Panc1 (cell line): ENCODE measurements around the gene TMEM256. TPM values are rescaled to one million over a fixed set of nuclear protein-coding genes. Genes with fewer than 3 reads are reported as not detected.

ENCODE experiments used
- ATAC-seq: fragments of 200-7000 bp; cut with Tn5 transposase; 2 replicates; pipeline ENCODE4 v1.9.1; 2020; ENCODE audit warnings: mild to moderate bottlenecking, moderate library complexity
- BruUV-seq: library from RNA; stranded (reverse); fragments of 400-500 nt; replicated peaks from 2 replicates; lab custom pipeline; 2021; lab: Mats Ljungman, UMichigan
- CTCF ChIA-PET: fragments of 300-600 bp; sonication (Branson Sonifier 250); formaldehyde crosslinking; loops from one replicate; lab custom pipeline; 2022; ENCODE audit warnings: antibody characterized with exemption; lab: Charles Lee
- POLR2A ChIA-PET: fragments of 300-600 bp; sonication (Branson Sonifier 250); formaldehyde crosslinking; loops from one replicate; lab custom pipeline; 2022; ENCODE audit warnings: antibody characterized with exemption; lab: Charles Lee
- DNase-seq: peaks from one replicate; pipeline ENCODE4 v3.0.0-alpha.2; 2010; ENCODE audit warnings: low read depth, low spot score
- H3K27ac ChIP-seq: 2 replicates; pipeline ENCODE4 v1.5.1; 2011; ENCODE audit warnings: mild to moderate bottlenecking, low read length, inconsistent platforms
- H3K27me3 ChIP-seq: fragments of 200-500 bp; sonication (Bioruptor generic); 2 replicates; pipeline ENCODE4 v1.6.0; 2014; ENCODE audit warnings: low read length, inconsistent platforms; ENCODE audit not compliant: control insufficient read depth, insufficient read depth
- H3K36me3 ChIP-seq: fragments of 200-500 bp; sonication (Bioruptor generic); 2 replicates; pipeline ENCODE4 v1.5.1; 2014; ENCODE audit warnings: inconsistent platforms, mild to moderate bottlenecking, low read length, moderate library complexity; ENCODE audit not compliant: control insufficient read depth, insufficient read depth
- H3K4me1 ChIP-seq: 2 replicates; pipeline ENCODE4 v1.5.1; 2011; ENCODE audit warnings: inconsistent platforms, mild to moderate bottlenecking, low read length, moderate library complexity; ENCODE audit not compliant: control insufficient read depth, insufficient read depth
- H3K4me3 ChIP-seq, 2 experiments: 2 replicates each; pipeline ENCODE4 v1.5.1; 2011 to 2012; ENCODE audit warnings: low read depth in 2 of 2, low read length in 2 of 2, mild to moderate bottlenecking in 2 of 2, inconsistent platforms in 1 of 2, moderate library complexity in 1 of 2
- H3K9me3 ChIP-seq: fragments of 200-500 bp; sonication (Bioruptor generic); 2 replicates; pipeline ENCODE4 v1.5.1; 2014; ENCODE audit warnings: low read depth, mild to moderate bottlenecking, inconsistent platforms, low read length, moderate library complexity; ENCODE audit not compliant: control insufficient read depth, insufficient read depth
- POLR2AphosphoS5 ChIP-seq: IDR thresholded peaks from 2 replicates; pipeline ENCODE4 v1.6.1; 2012; ENCODE audit warnings: mild to moderate bottlenecking, low read depth, low read length, moderate library complexity
- SIN3A ChIP-seq: IDR thresholded peaks from 2 replicates; pipeline ENCODE4 v1.6.1; 2012; ENCODE audit warnings: low read depth, mild to moderate bottlenecking, low read length, moderate library complexity, borderline replicate concordance; ENCODE audit not compliant: insufficient read depth
- TCF7L2 ChIP-seq: IDR thresholded peaks from 2 replicates; pipeline ENCODE4 v1.6.1; 2011; ENCODE audit warnings: mild to moderate bottlenecking, low read depth, low read length, inconsistent platforms
- in situ Hi-C: cut with HindIII; loops from 2 replicates; pipeline ENCODE4 v1.10.0; 2016; ENCODE audit warnings: low sequenced_read_pairs, low pct_unique_long_range_greater_than_20kb
- intact Hi-C: fragments of 100-400 bp; cut with micrococcal nuclease; formaldehyde crosslinking; loops from one replicate; pipeline ENCODE4 v1.10.0; 2022; ENCODE audit not compliant: unreplicated experiment
- total RNA-seq: library from RNA; stranded (reverse); gene quantifications from one replicate; pipeline ENCODE4 v1.2.1, GENCODE V29; 2021; ENCODE audit not compliant: unreplicated experiment
- TF ChIP-seq, protein P1 (sequence below): fragments of 450-650 bp; IDR thresholded peaks from 2 replicates; pipeline ENCODE4 v1.5.1; 2017; ENCODE audit warnings: mild to moderate bottlenecking
- TF ChIP-seq, protein P2 (sequence below), 2 experiments: IDR thresholded peaks; 2 replicates each; pipeline ENCODE4 v1.6.1; 2011 to 2012; ENCODE audit warnings: low read depth in 2 of 2, control low read depth in 1 of 2, low read length in 1 of 2, mild to moderate bottlenecking in 1 of 2, moderate library complexity in 1 of 2; ENCODE audit not compliant: insufficient read depth in 1 of 2

TMEM256 gene
- total RNA-seq, 1 experiment from 2014 or later, result 35.8 TPM

DNA sequence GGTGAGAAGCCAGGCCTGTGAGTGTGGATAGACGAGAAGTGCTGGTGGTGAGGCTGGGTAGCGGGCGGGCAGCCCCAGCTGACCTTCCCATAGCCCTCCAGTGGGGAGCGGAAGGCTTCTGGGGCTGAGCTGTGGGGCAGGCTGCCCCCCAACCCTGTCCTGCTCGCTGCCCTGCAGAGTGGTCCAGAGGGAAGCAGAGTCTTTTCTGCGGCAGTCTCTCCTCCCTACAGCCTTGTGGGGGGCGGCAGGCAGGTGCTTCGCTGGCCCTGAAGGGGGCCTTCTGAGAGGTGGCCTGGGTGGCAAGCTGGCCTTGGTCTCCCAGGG, 7.5 kb upstream of the TMEM256 start:
- ChIA-PET POLR2A (no interaction called here), CTCF (no interaction called here)
- ATAC-seq, result no peak

DNA sequence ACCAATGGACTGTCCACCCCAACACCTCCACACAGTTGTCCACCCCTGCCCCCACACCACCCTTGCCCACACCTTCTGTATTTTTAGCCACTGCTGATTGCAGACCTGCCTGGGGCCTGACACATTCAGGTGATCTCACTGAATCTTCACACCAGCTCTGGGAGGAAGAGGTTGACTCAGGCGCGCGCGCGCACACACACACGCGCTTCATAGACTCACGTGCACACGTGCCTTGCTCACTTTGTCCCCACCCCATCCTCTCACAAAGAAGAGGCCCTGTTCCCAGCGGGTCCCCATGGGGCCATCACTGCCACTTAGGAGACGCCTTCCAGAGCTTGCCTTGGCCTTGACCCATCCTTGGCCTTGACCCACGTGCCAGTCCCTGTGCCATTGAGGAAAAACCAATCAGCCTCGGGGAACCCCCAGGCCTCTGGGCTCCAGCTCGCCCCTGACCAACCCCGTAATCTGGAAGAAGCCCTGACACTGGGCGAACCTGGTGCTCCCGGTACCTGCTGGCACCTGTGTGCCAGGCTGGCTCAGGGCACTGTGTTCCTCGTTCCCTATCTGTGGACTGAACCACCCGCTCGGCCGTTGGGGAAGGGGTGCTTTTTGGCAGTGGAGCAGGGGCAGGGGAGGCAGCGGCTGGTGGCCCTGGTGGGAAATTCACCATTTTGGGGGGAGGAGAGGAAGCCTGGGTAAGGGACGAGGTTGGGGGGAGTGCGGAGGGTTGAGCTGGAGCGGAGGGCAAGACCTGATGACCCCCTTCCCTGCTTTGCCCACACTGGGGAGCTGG, 6.9 kb upstream of the TMEM256 start:
- Histone ChIP-seq H3K27ac (no peak overlapping the region), H3K9me3 (no peaks in the 10 kb centered on the region), H3K36me3 (no peaks in the 10 kb centered on the region), H3K27me3 (no peaks in the 10 kb centered on the region), H3K4me3 (no peak overlapping the region), H3K4me1 (no peaks in the 10 kb centered on the region; the same call in 1 of the 2 replicates)
- CTCF ChIA-PET, result no interaction called here
- no peak for TF ChIP-seq SIN3A
- no peak for TF ChIP-seq POLR2AphosphoS5
- TF ChIP-seq, protein P1, sequence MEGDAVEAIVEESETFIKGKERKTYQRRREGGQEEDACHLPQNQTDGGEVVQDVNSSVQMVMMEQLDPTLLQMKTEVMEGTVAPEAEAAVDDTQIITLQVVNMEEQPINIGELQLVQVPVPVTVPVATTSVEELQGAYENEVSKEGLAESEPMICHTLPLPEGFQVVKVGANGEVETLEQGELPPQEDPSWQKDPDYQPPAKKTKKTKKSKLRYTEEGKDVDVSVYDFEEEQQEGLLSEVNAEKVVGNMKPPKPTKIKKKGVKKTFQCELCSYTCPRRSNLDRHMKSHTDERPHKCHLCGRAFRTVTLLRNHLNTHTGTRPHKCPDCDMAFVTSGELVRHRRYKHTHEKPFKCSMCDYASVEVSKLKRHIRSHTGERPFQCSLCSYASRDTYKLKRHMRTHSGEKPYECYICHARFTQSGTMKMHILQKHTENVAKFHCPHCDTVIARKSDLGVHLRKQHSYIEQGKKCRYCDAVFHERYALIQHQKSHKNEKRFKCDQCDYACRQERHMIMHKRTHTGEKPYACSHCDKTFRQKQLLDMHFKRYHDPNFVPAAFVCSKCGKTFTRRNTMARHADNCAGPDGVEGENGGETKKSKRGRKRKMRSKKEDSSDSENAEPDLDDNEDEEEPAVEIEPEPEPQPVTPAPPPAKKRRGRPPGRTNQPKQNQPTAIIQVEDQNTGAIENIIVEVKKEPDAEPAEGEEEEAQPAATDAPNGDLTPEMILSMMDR, result no peak
- TF ChIP-seq TCF7L2, result no peak
- TF ChIP-seq, protein P2, sequence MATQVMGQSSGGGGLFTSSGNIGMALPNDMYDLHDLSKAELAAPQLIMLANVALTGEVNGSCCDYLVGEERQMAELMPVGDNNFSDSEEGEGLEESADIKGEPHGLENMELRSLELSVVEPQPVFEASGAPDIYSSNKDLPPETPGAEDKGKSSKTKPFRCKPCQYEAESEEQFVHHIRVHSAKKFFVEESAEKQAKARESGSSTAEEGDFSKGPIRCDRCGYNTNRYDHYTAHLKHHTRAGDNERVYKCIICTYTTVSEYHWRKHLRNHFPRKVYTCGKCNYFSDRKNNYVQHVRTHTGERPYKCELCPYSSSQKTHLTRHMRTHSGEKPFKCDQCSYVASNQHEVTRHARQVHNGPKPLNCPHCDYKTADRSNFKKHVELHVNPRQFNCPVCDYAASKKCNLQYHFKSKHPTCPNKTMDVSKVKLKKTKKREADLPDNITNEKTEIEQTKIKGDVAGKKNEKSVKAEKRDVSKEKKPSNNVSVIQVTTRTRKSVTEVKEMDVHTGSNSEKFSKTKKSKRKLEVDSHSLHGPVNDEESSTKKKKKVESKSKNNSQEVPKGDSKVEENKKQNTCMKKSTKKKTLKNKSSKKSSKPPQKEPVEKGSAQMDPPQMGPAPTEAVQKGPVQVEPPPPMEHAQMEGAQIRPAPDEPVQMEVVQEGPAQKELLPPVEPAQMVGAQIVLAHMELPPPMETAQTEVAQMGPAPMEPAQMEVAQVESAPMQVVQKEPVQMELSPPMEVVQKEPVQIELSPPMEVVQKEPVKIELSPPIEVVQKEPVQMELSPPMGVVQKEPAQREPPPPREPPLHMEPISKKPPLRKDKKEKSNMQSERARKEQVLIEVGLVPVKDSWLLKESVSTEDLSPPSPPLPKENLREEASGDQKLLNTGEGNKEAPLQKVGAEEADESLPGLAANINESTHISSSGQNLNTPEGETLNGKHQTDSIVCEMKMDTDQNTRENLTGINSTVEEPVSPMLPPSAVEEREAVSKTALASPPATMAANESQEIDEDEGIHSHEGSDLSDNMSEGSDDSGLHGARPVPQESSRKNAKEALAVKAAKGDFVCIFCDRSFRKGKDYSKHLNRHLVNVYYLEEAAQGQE (IDR thresholded peaks at IDR 0.05; ENCODE audit: insufficient read depth in 1 of 2, low read depth in 2 of 2, low read length in 1 of 2), result no peak
- BruUV-seq, result no TSS peak
- no peak for ATAC-seq
- no peak for DNase-seq
- in situ Hi-C loops (no loop called here), intact Hi-C loops (no loop called here)
- POLR2A ChIA-PET, result no interaction called here

More for the DNA sequence above, 7.5 kb upstream of the TMEM256 start:
- Histone ChIP-seq H3K4me3 (no peak overlapping the region), H3K4me1 (no peaks in the 10 kb centered on the region), H3K36me3 (no peaks in the 10 kb centered on the region), H3K27ac (no peak overlapping the region), H3K9me3 (no peaks in the 10 kb centered on the region), H3K27me3 (no peaks in the 10 kb centered on the region)
- no TSS peak for BruUV-seq
- intact Hi-C loops, result no loop called here
- TF ChIP-seq TCF7L2, result no peak
- no peak for TF ChIP-seq POLR2AphosphoS5
- TF ChIP-seq, protein P1, result no peak
- TF ChIP-seq SIN3A, result no peak
- TF ChIP-seq, protein P2 (IDR thresholded peaks at IDR 0.05; ENCODE audit: insufficient read depth in 1 of 2, low read depth in 2 of 2, low read length in 1 of 2), result no peak
- in situ Hi-C loops, result no loop called here
- no peak for DNase-seq
